Transverse colon (tissue), 4 donors: ENCODE data around the gene SPAG6. TPM values are rescaled to one million over a fixed set of nuclear protein-coding genes. Genes with fewer than 3 reads are reported as not detected.
A peak's percentile ranks its signal among the peaks of the same experiment; 100 is the strongest.

Source experiments
- DNase-seq: peaks from one replicate; pipeline ENCODE4 v3.0.0-alpha.2; 2019
- H3K27ac ChIP-seq, 4 donors: fragments of 200-600 bp; sonication (generic); 2 replicates each; pipeline ENCODE4 v1.5.1; 2016 to 2018; ENCODE audit warnings: inconsistent platforms in 4 of 4
- H3K27me3 ChIP-seq: fragments of 200-600 bp; sonication (generic); 2 replicates; pipeline ENCODE4 v1.5.1; 2017; ENCODE audit warnings: inconsistent platforms
- H3K36me3 ChIP-seq, 4 donors: fragments of 200-600 bp; sonication (generic); 2 replicates each; pipeline ENCODE4 v1.5.1; 2017 to 2019; ENCODE audit warnings: inconsistent platforms in 4 of 4
- H3K4me1 ChIP-seq, 4 donors: fragments of 200-600 bp; sonication (generic); 2 replicates each; pipeline ENCODE4 v1.5.1; 2017 to 2020; ENCODE audit warnings: inconsistent platforms in 4 of 4
- H3K4me3 ChIP-seq, 4 donors: fragments of 200-600 bp; sonication (generic); 1 replicate in 1 of 4; 2 replicates in 3 of 4; pipeline versions ENCODE4 v1.5.1 to v1.6.1; 2017 to 2019; ENCODE audit warnings: inconsistent platforms in 4 of 4
- H3K9me3 ChIP-seq, 2 donors: fragments of 200-600 bp; sonication (generic); 2 replicates each; pipeline ENCODE4 v1.5.1; 2017 to 2019; ENCODE audit warnings: inconsistent platforms in 2 of 2
- EP300 ChIP-seq: sonication (generic); formaldehyde crosslinking; IDR thresholded peaks from one replicate; pipeline ENCODE4 v1.6.1; 2017; ENCODE audit warnings: antibody characterized with exemption, low read depth
- POLR2A ChIP-seq: fragments of 450-650 bp; IDR thresholded peaks from one replicate; pipeline ENCODE4 v1.6.1; 2016; ENCODE audit warnings: antibody characterized with exemption, mild to moderate bottlenecking, moderate library complexity
- POLR2AphosphoS5 ChIP-seq, 3 donors: sonication (generic); formaldehyde crosslinking; IDR thresholded peaks; one replicate each; pipeline ENCODE4 v1.6.1; 2016; ENCODE audit warnings: antibody characterized with exemption in 3 of 3
- WGBS, 2 donors: methylation state at CpG; one replicate each; pipeline ENCODE4 v1.1.5; 2018; ENCODE audit warnings: low coverage in 1 of 2; 5-methylcytosine and 5-hydroxymethylcytosine counted together
- in situ Hi-C, 4 donors: fragments of 200-750 bp; cut with MboI; loops; one replicate each; pipeline versions ENCODE4 v1.15.0 to v1.15.1; 2017; ENCODE audit warnings: low sequenced_read_pairs in 3 of 4, low pct_ligation_motif_present in 1 of 4, low pct_unique_long_range_greater_than_20kb in 1 of 4
- intact Hi-C: fragments of 100-400 bp; cut with DNase I; formaldehyde crosslinking; loops from one replicate; pipeline ENCODE4 v1.15.1; 2023; ENCODE audit warnings: low total_unique reads
- total RNA-seq, 4 donors: library from RNA; depleted of rRNA; stranded (reverse); fragments of >200 nt; gene quantifications; one replicate each; pipeline ENCODE4 v1.1.0, GENCODE V29; 2016
- TF ChIP-seq, protein P1 (sequence below), 5 experiments: fragments of 200-600 bp in 3 of 5; fragments of 450-650 bp in 2 of 5; sonication (generic) in 3 of 5; IDR thresholded peaks; 1 replicate in 2 of 5; 2 replicates in 3 of 5; pipeline ENCODE4 v1.5.1; 2016 to 2017; ENCODE audit warnings: antibody characterized with exemption in 5 of 5, inconsistent platforms in 3 of 5, mild to moderate bottlenecking in 2 of 5, moderate library complexity in 1 of 5

The SPAG6 gene
- total RNA-seq = not detected

DNA sequence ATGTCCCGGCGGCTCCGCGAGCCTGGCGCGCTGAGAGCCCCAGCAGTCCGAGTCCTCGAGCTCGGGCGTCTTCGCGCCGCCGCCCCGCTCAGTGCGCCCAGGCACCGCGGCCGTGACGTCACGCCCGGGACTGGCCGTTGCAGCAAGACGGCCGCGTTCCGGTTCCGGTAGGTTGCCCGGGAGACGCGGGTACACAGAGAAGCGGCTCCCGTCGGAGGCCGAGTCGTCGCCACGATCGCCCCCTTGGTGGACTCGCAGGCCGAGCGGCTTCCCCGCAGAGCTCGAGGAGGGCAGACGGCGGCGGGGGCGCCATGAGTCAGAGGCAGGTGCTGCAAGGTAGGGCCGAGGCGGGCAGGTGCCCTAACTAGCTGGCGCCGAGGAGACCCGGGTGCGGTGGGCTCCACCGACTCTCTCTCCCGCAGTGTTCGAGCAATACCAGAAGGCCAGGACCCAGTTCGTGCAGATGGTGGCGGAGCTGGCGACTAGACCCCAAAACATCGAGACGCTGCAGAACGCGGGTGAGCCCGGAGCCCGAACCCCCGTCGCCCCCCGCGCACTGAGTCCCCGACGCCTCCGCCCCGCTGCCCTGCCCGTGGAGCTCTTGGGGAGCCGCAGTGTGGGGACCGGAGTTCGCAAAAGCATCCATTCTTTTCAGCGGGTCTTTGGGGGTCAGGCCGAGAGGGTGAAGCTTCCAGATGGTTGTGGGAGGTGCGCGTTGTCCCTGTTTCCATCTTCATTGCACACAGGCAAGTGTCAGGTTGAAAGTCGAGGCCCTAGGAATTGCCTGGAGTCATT is at the start of gene SPAG6:
TSS of gene SPAG6 (plus strand) at position 196 of the 795 bp plus-strand sequence. CDS start at position 312, 116 bp downstream.
- Histone ChIP-seq H3K4me3 (peak within 1 kb of the TSS in 2 of 4 donors; percentile 20 to 43), H3K4me1 (peaks cover 0 to 15% (median 14%) of the 10 kb centered on the region in 4 donors), H3K27me3 (peaks cover 83% of the 10 kb centered on the region), H3K36me3 (no peaks in the 10 kb centered on the region), H3K27ac (no peak within 1 kb of the TSS), H3K9me3 (no peaks in the 10 kb centered on the region)
- peak; percentile 55 for DNase-seq
- TF ChIP-seq EP300 = no peak
- TF ChIP-seq POLR2AphosphoS5 (IDR thresholded peaks at IDR 0.05) = no peak
- no peak for TF ChIP-seq POLR2A
- TF ChIP-seq, protein P1, sequence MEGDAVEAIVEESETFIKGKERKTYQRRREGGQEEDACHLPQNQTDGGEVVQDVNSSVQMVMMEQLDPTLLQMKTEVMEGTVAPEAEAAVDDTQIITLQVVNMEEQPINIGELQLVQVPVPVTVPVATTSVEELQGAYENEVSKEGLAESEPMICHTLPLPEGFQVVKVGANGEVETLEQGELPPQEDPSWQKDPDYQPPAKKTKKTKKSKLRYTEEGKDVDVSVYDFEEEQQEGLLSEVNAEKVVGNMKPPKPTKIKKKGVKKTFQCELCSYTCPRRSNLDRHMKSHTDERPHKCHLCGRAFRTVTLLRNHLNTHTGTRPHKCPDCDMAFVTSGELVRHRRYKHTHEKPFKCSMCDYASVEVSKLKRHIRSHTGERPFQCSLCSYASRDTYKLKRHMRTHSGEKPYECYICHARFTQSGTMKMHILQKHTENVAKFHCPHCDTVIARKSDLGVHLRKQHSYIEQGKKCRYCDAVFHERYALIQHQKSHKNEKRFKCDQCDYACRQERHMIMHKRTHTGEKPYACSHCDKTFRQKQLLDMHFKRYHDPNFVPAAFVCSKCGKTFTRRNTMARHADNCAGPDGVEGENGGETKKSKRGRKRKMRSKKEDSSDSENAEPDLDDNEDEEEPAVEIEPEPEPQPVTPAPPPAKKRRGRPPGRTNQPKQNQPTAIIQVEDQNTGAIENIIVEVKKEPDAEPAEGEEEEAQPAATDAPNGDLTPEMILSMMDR (IDR thresholded peaks at IDR 0.05) = no peak
- in situ Hi-C loops (no loop called here), intact Hi-C loops (no loop called here)
- 25% methylated on average over 75 of the region's 83 CpGs; no CpG with 5 or more reads in 1 of the 2 donors for WGBS, 2 donors

DNA sequence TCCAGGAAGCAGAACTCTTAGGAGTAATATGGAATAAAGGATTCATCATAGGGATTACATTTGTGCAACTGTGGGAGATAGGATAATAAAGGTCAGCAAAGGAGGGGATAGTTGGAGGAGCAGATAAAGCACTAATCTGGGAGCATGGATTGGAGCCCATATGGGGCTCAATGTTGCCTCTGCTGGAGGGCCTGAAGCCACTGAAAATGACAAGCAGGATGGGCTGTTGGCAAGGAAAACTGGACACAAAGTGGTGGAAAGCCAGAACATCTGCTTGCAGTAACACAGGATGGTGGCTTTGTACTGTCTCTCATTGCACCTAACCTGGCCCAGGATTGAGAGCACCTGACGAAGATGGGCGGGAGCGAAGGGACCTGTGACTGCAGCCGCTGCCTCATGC is 44.1 kb upstream of the SPAG6 start:
- no peaks in the 10 kb centered on the region for H3K27me3 ChIP-seq
- no peaks in the 10 kb centered on the region for H3K36me3 ChIP-seq
- H3K9me3 ChIP-seq = no peaks in the 10 kb centered on the region
- H3K27ac ChIP-seq = no peak overlapping the region
- DNase-seq = no peak
- WGBS, 2 donors = 98% methylated on average over 4 of the region's 4 CpGs; no CpG with 5 or more reads in 1 of the 2 donors
- H3K4me3 ChIP-seq = no peak overlapping the region
- intact Hi-C loops (no loop called here), in situ Hi-C loops (loop anchor here in 1 of 4 donors (25.0 kb wide), 2 partner anchors 289 to 789 kb away; partner anchors contain the start of gene DNAJC1)
- H3K4me1 ChIP-seq = no peaks in the 10 kb centered on the region
- TF ChIP-seq POLR2A (no peak), EP300 (no peak), POLR2AphosphoS5 (IDR thresholded peaks at IDR 0.05) (no peak)
- TF ChIP-seq, protein P1 (IDR thresholded peaks at IDR 0.05) = no peak

DNA sequence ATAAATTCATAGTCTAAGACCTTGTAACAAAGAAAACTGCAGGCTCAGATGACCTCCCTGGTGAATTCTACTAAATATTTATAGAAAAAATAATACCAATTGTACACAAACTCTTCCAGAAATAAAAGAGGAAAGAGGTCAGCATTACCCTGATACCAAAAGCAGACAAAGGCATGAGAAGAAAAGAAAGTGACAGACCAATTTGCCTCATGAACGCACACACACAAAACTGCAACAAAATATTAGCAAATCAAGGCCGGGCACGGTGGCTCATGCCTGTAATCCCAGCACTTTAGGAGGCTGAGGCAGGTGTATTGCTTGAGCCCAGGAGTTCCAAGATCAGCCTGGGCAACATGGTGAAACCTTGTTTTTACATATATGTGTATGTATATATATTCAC is 41.8 kb upstream of the SPAG6 start:
- no peak overlapping the region for H3K27ac ChIP-seq
- WGBS, 2 donors = 88 to 100% methylated on average over 2 to 3 of the region's 3 CpGs
- no peak for DNase-seq
- no peaks in the 10 kb centered on the region for H3K9me3 ChIP-seq
- H3K36me3 ChIP-seq = no peaks in the 10 kb centered on the region
- no peaks in the 10 kb centered on the region for H3K4me1 ChIP-seq
- H3K4me3 ChIP-seq = no peak overlapping the region
- TF ChIP-seq POLR2A (no peak), POLR2AphosphoS5 (IDR thresholded peaks at IDR 0.05) (no peak), EP300 (no peak)
- TF ChIP-seq, protein P1 (IDR thresholded peaks at IDR 0.05) = no peak
- H3K27me3 ChIP-seq = no peaks in the 10 kb centered on the region
- intact Hi-C loops (no loop called here), in situ Hi-C loops (loop anchor here in 1 of 4 donors (25.0 kb wide), 2 partner anchors 291 to 791 kb away; partner anchors contain the start of gene DNAJC1)

DNA sequence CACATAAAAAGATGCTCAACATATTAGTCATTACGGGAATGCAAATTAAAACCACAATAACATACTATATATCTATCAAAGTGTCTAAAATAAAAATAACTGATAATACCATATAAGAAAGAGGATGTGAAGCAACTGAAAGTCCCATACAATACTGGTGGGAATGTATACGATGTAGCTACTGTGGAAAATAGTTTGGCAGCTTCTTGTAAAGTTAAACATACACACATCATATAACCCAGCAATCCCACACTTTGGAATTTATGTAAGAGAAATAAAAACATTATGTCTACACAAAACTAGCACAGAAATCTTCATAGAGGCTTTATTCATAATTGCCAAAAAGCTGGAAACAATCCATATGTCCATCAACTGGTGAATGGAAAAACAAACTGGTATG is 39.6 kb upstream of the SPAG6 start:
- Histone ChIP-seq H3K27me3 (peaks cover 3% of the 10 kb centered on the region), H3K27ac (no peak overlapping the region), H3K4me1 (no peaks in the 10 kb centered on the region), H3K9me3 (no peaks in the 10 kb centered on the region), H3K36me3 (no peaks in the 10 kb centered on the region), H3K4me3 (no peak overlapping the region)
- intact Hi-C loops (no loop called here), in situ Hi-C loops (loop anchor here in 1 of 4 donors (25.0 kb wide), 2 partner anchors 293 to 793 kb away; partner anchors contain the start of gene DNAJC1)
- TF ChIP-seq POLR2AphosphoS5 (IDR thresholded peaks at IDR 0.05) = no peak
- no peak for DNase-seq
- 54 to 59% methylated on average over 2 of the region's 2 CpGs for WGBS, 2 donors
